SU-DHL-6 (cell line): Measurements from ENCODE around the gene TRPM2.

ENCODE experiments used
- EZH2phosphoT487 ChIP-seq: fragments of 200-600 bp; sonication (generic), shearing (Covaris generic); conservative IDR thresholded peaks from 2 replicates; pipeline ENCODE4 v1.6.1; 2018; ENCODE audit warnings: mild to moderate bottlenecking, antibody characterized with exemption, low read length, moderate library complexity, mixed read lengths
- TF ChIP-seq, protein P1 (sequence below): fragments of 200-600 bp; sonication (generic); IDR thresholded peaks from one replicate; pipeline ENCODE4 v1.5.1; 2017; ENCODE audit warnings: antibody characterized with exemption, mild to moderate bottlenecking, low read length, moderate library complexity; ENCODE audit not compliant: insufficient read depth, poor library complexity, severe bottlenecking

DNA sequence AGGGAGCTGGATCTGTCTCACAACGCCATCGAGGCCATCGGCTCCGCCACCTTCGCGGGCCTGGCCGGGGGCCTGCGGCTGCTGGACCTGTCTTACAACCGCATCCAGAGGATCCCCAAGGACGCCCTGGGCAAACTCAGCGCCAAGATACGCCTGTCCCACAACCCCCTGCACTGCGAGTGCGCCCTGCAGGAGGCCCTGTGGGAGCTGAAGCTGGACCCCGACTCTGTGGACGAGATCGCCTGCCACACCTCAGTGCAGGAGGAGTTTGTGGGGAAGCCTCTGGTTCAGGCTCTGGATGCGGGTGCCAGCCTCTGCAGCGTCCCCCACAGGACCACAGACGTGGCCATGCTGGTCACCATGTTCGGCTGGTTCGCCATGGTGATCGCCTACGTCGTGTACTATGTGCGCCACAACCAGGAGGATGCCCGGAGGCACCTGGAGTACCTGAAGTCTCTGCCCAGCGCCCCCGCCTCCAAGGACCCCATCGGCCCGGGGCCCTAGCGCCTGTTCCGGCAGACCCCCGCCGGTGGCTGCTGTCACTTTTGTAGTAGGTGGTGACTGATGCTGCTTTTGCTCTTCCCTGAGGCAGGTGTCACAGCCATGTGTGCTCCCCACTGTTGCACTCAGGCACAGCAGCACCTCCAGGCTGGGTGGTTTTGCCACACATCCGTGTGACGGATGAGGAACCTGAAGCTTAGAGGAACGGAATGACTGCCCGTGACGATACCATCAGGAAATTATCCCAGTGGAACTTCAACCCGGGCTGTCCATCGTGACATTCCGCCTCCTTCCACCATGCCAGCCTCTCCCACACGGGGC, 103.7 kb downstream of the TRPM2 start:
- TF ChIP-seq, protein P1, sequence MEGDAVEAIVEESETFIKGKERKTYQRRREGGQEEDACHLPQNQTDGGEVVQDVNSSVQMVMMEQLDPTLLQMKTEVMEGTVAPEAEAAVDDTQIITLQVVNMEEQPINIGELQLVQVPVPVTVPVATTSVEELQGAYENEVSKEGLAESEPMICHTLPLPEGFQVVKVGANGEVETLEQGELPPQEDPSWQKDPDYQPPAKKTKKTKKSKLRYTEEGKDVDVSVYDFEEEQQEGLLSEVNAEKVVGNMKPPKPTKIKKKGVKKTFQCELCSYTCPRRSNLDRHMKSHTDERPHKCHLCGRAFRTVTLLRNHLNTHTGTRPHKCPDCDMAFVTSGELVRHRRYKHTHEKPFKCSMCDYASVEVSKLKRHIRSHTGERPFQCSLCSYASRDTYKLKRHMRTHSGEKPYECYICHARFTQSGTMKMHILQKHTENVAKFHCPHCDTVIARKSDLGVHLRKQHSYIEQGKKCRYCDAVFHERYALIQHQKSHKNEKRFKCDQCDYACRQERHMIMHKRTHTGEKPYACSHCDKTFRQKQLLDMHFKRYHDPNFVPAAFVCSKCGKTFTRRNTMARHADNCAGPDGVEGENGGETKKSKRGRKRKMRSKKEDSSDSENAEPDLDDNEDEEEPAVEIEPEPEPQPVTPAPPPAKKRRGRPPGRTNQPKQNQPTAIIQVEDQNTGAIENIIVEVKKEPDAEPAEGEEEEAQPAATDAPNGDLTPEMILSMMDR, result no peak
- TF ChIP-seq EZH2phosphoT487, result no peak
